ENCODE results near the gene KSR1.

KSR1 gene

DNA sequence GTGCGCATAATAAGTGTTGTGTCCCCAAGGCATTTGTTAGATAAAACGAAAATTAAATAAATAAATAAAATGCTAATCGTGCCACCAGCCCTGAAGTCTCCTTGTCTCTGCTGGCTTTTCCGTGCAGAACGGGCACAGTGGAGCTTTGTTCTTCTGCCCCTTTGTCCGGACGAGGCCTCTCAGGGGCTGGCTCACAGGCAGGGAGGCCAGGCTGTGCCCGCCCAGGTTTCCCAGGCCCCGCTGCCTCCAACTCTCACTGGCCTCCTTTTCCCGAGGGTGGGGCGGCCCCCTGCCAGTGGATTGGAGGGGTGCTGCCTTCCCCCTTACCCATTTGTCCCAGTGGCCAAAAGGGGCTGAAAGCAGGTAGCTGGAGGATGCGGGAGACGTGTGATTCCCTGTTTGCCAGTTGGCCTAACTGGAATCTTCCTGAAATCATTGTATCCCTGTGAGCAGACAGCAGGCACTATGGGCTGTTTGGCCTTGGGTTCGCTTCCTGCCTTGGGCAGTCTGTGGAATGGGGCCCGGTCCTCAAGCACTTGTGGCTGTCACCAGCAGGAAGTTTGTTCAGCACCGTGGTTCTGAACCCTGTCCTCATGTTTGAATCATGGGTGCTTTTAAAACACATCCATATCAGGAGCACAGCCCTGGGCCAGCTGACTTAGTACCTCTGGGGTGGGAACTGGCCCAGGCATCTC, 64.4 kb downstream of the KSR1 start:
- DNase-seq = no peak

GRCh38 chr17:27521281-27522027, 65.2 kb downstream of the KSR1 start:
- DNase-seq = no peak

DNA sequence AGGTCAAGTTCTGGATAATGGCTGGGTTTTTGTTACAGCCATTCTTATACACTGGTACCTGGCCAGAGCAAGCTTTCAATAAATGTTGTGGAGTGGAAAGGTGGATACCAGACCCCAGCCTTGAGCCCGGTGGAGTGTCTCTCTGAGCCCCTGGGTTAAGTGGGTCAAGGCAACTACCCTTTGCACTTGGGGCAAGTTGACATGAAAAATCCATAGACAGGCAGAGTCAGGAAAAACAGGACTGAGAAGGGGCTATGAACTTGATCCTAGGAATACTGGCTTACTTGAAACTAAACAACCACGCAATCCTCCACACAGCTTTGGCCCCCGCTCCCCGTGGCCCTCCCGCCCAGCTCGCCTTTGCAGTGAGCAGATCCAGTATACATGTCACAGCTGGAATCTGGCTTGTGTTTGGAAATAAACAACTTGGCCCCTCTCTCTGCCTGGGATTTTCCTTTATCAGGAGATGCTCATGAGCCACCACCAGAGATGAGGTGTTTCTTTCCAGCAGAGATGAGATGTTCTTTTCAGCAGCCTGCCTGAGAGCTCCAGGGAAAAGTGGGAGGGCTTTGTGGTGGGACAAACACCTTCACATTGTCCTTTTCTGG, 65.9 kb downstream of the KSR1 start:
- no peak for DNase-seq

DNA sequence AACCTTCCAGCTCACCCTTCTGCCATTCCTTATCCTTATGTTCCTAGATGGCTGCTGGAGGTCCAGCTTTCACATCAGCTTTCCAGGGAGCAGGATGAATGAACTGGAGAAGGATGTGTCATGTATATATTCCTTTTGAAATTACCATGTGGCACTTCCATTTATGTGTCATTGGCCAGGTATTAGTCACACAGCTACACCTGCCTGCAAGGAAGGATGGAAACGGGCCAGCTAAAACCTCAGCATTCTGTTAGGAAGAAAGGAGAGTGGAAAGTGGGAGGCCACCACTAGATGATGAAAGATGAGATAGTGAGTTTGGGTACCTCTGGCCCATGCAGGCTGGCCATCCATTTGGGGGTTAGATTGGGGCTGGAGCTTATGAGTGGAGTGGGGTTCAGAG, 67.5 kb downstream of the KSR1 start:
- DNase-seq = no peak

GRCh38 chr17:27524594-27524993, 68.3 kb downstream of the KSR1 start:
- DNase-seq = no peak

DNA sequence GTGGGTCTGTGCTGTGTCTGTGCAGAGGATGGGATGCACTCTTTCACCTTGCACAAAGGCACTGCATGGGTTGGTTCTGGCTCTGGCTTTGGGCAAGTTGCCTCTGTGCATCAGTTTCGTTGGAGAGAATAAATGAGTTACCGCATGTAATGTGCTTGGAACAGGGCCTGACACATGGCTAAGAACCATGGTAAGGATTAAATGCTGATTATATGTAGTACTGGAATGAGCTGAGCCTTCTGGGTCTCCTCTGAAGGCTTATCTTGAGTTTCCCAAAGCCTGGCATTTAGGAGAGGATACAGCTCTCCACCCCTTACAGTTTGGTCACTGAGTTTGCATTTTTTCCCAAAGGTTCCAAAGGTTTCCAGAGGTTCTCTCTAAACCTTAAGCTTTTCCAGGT, 69.1 kb downstream of the KSR1 start:
- no peak for DNase-seq

DNA sequence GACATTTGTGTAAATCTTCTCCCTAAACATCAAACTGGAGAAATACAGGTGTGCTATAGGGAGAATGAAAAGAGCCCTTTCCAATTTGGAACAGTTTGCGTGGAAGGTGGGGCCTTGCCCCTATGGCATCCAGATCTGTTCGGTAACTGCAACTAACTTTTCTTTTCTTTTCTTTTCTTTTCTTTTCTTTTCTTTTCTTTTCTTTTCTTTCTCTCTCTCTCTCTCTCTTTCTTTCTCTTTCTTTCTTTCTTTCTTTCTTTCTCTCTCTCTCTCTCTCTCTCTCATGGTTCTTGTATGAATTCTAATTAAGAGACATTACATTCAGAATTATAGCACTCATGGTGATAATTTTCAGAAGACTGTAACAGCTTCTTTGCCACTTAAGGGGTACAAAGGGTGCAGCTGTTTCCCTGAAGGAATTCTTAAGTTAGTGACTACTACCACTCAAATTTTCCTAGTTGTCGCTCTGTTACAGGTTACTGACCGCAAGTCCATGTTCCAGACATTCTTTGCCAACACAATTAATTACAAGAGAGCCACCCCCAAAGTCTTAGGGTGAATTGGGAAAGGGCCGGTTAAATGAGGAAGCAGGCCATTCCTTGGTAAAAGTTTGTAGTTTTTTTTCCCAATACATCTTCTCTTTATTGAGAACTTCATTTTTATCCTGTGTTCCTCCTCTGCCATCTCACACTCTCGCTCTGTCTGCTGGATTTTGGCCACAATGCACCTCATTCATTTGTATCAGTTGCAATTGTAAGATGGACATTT, 69.8 kb downstream of the KSR1 start:
- DNase-seq = no peak

GRCh38 chr17:27526604-27527002, 70.4 kb downstream of the KSR1 start:
- DNase-seq = no peak

DNA sequence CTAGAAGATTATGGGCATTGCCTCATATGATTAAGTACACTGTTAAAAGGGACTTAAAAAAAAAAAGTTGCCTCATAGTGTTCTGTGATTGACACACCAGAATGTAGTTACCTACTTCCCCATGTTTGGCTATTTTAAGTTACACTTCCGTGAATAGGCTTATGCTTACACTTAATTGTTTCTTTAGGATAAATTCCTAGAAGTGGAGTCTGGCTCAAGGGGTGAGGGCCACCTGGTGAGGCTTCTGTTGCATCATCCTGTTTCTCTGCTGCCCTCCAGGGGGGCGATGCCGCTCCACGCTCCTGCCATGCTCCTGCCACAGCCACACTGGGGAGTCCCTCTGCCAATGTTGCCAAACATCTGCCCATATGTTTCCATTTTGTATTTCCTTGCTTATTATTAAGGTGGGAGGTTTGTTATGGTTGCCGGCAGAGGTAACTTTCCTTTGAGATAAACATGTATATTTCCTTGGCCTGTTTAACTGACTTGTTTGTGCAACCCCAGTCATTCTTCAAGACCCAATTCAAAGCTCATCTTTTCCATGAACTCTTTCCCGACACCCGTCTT, 73.1 kb downstream of the KSR1 start:
- peak; percentile 35 for DNase-seq

DNA sequence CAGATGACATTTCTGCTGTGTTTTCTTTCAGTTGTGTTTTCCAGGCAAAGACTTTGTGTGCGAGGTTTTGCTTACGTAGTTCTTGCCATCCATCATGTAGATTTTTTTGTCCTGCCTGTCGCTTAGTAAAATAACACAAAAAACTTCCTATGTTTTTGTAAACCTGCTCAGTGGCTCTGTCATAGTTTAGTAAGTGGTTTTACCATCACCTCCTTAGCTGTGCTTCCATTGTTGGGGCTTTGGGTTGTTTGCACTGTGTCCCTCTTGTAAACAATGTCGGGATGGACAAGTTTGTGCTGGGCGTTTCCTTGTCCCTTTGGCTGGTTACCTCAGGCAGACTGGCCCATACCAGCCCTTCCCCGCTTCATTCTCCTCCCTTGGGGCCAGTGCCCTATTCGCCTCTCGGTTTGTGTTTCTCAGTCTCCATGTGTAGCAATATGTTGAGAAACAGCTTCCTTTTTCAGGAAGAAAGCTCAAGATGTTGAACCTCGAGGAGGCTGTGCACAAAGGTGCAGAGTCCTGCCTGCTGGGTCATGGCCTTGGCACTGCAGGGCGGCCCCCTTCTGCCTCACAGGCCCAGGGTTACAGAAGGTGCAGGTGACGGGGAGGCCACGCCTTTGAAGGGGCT, 74.6 kb downstream of the KSR1 start:
- no peak for DNase-seq

DNA sequence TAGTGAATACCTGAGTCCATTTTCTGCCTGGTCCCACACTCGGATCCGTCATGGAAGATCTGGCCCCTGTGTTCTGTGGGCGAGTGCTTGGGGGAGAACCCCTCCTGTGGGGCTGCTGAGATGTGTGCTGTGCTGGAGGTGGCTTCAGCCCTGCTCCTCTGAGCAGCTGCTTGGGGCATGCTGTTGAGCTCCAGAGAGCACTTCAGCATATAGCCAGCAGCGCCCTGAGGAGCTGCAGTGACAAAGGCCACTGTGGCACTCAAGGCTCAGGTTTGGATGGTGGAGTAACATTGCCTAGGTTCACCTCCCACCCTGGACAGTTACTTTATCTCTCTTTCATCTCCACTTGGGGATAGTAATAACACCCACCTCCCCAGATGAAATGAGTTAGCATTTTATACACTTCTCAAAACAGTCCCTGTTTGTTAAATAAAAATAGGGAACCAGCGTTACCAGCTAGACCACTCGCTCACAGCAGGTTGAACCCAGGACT, 75.3 kb downstream of the KSR1 start:
- DNase-seq = no peak

DNA sequence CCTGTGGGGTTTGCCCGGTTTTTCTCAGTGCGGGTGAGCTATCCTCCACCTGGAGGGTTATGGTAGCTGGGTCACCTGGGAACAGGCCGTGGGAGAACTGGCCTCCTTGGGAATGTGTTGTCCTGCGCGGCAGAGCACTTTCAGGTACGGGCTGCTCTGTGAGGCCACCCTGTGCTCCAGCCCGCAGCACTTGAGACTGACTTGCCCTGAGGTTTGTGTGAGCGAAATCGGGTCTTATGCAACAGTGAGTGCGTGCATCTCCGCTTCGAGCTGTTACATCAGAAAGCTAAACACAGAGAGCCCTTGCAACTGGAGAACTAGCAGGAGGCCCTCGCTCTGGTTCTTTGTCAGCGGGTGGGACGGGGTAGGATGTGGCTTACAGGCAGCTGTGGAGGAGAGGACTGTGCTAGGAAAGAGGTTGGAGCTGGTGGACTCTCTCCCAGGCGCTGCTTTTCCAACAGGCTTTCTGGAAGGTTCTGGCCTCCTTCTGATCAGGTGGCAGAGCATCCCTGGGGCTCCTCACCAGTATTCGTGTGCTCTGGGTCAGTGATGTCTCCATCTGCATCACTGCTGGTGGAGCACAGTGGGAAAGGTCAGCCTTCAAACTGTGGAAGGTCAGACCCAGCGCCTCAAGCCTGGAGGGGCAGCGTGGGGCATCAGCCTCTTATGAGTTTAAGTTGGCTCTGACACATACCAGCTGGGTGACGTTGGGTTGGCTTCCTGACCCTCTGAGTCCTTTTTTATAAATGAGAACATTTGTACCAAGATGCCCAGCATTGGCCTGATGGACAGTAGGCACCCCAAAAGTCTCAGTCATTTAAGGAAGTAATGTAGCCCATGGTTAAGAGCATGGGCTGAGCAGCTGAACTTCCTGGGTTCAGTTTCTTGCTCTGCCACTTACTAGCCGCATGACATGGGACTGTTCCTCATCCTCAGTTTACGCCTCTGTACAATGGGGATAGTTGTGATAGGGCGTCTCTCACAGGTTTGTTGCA, 76.3 kb downstream of the KSR1 start:
- DNase-seq = no peak

DNA sequence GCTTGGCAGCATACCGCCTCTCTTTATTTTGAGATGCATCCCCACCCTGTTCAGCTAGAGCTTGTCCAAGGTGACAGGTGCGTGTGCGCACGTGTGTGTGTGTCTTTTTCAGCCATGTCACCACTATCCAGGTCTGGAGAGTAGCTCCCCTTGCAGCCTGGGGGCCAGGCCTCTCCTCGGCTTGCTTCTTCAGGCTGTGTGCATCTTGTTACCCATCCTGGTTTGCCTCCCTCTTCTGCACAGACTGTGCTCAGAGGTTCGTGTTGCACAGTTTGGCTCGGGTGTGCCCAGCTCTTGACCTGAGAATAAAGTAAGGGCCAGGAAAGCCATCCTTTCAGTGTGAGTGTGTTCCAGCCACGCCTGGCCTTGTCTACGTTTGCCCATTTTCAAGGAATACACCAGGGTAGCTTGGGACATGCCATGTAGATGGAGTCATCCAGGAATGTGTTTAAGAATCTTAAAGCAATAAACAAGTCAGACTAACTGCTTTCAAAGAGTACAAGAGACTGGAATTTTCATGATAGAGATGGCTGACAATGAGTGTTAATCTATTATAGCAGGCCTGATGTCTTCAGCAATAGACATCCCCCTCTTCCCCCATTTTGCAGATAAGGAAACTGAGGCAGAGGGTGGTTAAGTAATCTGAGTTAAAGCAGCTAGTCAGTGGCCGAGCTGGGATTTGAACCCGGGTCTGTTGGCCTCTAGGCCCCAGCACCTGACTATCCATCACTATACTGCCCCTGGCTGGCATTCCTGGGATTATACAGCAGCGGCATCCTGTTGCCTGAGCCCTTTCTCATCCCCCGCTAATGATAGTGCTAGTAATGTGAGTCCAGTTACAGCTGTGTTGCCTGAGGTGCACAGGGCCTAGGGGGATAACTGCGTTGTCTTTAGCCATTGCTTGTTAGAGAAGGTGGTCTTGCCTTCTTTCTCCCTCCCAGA, 77.9 kb downstream of the KSR1 start:
- DNase-seq = no peak

- no peak for DNase-seq
Measured at GRCh38 chr17:27535178-27535928, 79.1 kb downstream of the KSR1 start.

DNA sequence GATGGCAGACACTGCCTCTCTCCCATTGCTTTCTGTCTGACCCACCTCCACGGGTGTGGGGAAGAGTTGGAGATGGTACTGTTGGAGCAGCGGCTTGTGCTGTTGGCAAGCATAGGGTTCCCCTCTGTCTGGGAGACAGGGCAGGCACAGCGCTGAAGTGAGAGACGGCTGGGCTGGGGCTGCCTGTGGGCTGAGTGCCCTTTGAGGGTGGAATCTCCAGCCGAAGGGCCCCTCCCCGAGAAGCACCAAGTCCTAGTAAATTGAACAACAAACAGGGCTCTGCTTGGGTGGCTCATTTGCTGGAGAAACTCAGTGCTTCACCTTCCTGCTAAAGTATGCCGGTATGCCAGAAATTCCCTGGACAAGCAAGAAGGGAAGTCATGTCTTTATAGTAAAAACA, 79.7 kb downstream of the KSR1 start:
- no peak for DNase-seq

DNA sequence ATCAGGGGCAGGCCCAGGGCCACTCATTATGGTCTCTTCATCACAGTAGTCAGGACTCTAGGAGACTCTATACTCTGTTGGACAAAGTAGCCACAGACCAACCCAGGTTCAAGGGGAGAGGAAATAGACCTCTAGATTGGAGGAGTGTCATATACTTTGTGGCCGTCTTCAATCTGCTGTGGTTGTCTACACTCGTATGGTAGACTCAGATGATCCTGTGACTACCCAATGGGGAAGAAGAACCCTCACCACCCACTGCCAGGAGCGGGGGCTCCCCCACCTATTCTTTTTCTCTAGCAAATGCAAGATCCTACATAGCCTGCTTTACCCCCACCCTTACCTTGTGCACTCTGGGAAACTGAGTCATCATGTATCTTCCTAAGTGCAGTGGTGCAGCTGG, 80.5 kb downstream of the KSR1 start:
- no peak for DNase-seq

DNA sequence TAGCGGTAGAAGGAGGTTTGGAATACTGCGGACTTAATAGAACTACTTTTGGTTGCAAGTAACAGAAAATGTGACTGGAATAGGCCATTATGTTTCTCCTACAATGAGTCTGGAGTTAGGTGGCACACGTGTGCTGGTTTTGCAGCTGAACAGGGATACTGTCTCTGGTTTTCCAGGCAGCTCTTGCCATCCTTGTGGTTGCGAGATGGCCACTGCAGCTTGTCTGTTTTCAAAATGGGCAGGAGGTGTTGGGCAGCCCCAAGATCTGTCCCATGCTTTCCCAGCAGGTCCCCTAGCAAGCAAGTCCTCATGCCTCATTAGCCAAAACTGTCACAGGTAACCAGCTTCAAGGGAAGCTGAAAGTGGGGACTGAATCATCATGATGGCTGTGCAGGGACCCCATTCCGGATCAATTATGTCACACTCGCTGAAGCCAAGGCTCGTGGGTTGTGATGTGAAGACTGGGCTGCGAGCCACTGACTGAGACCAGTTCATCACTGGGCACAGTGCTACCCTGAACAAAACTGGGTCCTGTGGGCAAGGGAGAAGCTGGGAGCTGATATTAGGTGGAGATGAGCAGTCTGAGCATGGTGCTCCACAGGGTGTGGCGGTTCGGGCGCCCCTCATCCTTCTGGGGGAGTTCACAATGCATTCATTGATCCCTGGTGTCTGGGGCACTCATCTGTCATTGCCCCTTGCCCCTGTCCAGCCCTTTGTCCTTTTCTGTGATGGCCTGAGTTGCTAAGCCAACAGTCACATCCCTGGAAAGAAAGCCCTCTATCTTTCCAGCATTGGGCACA, 82.1 kb downstream of the KSR1 start:
- no peak for DNase-seq

DNA sequence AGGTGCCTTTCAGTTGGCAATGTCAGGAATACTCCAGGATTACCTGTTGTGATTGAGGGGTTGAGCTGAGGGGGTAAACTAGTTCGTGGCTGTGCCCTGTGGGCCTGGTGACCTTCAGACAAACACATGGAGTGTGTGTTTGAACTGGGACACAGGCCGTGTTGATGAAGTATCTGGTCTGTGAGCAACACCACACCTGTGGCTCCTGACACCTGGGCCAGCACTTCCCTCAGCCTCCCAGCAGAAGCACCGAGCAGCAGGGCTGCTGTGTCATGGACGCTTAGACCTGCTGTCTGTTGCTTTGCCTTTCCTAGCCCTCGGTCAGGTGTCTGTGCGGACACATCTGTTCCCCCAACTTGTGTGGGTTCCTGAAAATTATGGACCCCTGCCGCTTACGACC, 82.9 kb downstream of the KSR1 start:
- no peak for DNase-seq
